GM12873 (cell line): Measurements from ENCODE around the gene FRMD5.

Experiments used
- CTCF ChIP-seq: IDR thresholded peaks from 2 replicates; pipeline ENCODE4 v1.5.1; 2012; ENCODE audit warnings: low read depth, mild to moderate bottlenecking, moderate library complexity, low read length, control low read depth; ENCODE audit not compliant: insufficient read depth; ENCODE audit errors: missing control alignments

Gene FRMD5

GRCh38 chr15:43941555-43941954, 253.5 kb downstream of the FRMD5 start:
- TF ChIP-seq CTCF, result peak; percentile 7

- TF ChIP-seq CTCF, result no peak
Measured at GRCh38 chr15:43941071-43941470, 254.0 kb downstream of the FRMD5 start.

- TF ChIP-seq CTCF, result peak; percentile 48
Measured at GRCh38 chr15:43939070-43939469, 256.0 kb downstream of the FRMD5 start.

- TF ChIP-seq CTCF, result no peak
Measured at GRCh38 chr15:43934480-43934879, 260.6 kb downstream of the FRMD5 start.

GRCh38 chr15:43932907-43933306, 262.2 kb downstream of the FRMD5 start:
- TF ChIP-seq CTCF, result no peak

GRCh38 chr15:43931790-43932435, 263.2 kb downstream of the FRMD5 start:
- no peak for TF ChIP-seq CTCF

- no peak for TF ChIP-seq CTCF
Measured at GRCh38 chr15:43931119-43931518, 264.0 kb downstream of the FRMD5 start.
